Hepatocyte (in vitro differentiated cells): Measurements from ENCODE around the gene CFAP221. TPM values are rescaled to one million over a fixed set of nuclear protein-coding genes. Genes with fewer than 3 reads are reported as not detected.

Experiments
- DNase-seq: peaks from one replicate; pipeline ENCODE4 v3.0.0-alpha.2; 2016; ENCODE audit warnings: low spot score
- H2AFZ ChIP-seq: fragments of 200-600 bp; sonication (generic); 2 replicates; pipeline ENCODE4 v1.6.0; 2016; ENCODE audit warnings: antibody characterized with exemption, mild to moderate bottlenecking
- H3K27ac ChIP-seq: fragments of 200-600 bp; sonication (generic); 2 replicates; pipeline ENCODE4 v1.5.1; 2016; ENCODE audit warnings: mild to moderate bottlenecking
- H3K27me3 ChIP-seq: fragments of 200-600 bp; sonication (generic); 2 replicates; pipeline ENCODE4 v1.6.1; 2016
- H3K36me3 ChIP-seq: fragments of 200-600 bp; sonication (generic); replicated peaks from 2 replicates; pipeline ENCODE4 v1.5.1; 2016; ENCODE audit warnings: low read depth; ENCODE audit not compliant: insufficient read depth
- H3K4me1 ChIP-seq: fragments of 200-600 bp; sonication (generic); 2 replicates; pipeline ENCODE4 v1.5.1; 2016; ENCODE audit warnings: mild to moderate bottlenecking, moderate library complexity; ENCODE audit not compliant: insufficient read depth
- H3K4me2 ChIP-seq: fragments of 200-600 bp; sonication (generic); 2 replicates; pipeline ENCODE4 v1.6.0; 2016
- H3K4me3 ChIP-seq: fragments of 200-600 bp; sonication (generic); 2 replicates; pipeline ENCODE4 v1.5.1; 2016; ENCODE audit warnings: mild to moderate bottlenecking
- H3K79me2 ChIP-seq: fragments of 200-600 bp; sonication (generic); 2 replicates; pipeline ENCODE4 v1.6.0; 2017; ENCODE audit warnings: mild to moderate bottlenecking
- H3K9me2 ChIP-seq: fragments of 200-600 bp; sonication (generic); replicated peaks from 2 replicates; pipeline ENCODE4 v1.6.0; 2017; ENCODE audit warnings: mild to moderate bottlenecking; ENCODE audit not compliant: insufficient read depth
- H3K9me3 ChIP-seq: fragments of 200-600 bp; sonication (generic); 2 replicates; pipeline ENCODE4 v1.5.1; 2016; ENCODE audit warnings: low read depth, mild to moderate bottlenecking
- H4K20me1 ChIP-seq: fragments of 200-600 bp; sonication (generic); 2 replicates; pipeline ENCODE4 v1.6.0; 2016; ENCODE audit warnings: mild to moderate bottlenecking; ENCODE audit not compliant: insufficient read depth, poor library complexity, severe bottlenecking
- EZH2 ChIP-seq: fragments of 200-600 bp; sonication (generic); IDR thresholded peaks from 2 replicates; pipeline ENCODE4 v1.6.1; 2016; ENCODE audit warnings: antibody characterized with exemption, mild to moderate bottlenecking, borderline replicate concordance
- EZH2phosphoT487 ChIP-seq: fragments of 200-600 bp; sonication (generic); IDR thresholded peaks from one replicate; pipeline ENCODE4 v1.6.1; 2018; ENCODE audit warnings: antibody characterized with exemption, mild to moderate bottlenecking, low read depth, moderate library complexity; ENCODE audit not compliant: unreplicated experiment, severe bottlenecking
- WGBS: methylation state at CpG from one replicate; pipeline ENCODE4 v1.1.6; 2016; ENCODE audit warnings: low lambda C conversion rate; ENCODE audit errors: missing lambda C conversion rate; 5-methylcytosine and 5-hydroxymethylcytosine counted together
- polyA plus RNA-seq: library from polyadenylated mRNA; unstranded; fragments of >200 nt; fragmentation: Nextera tagmentation; extraction: Ambion mirVana; gene quantifications from 2 replicates; pipeline ENCODE4 v1.2.1, GENCODE V29; 2016
- total RNA-seq: library from RNA; depleted of rRNA; stranded (reverse); fragments of >200 nt; gene quantifications from 2 replicates; pipeline ENCODE4 v1.2.3, GENCODE V29; 2014
- TF ChIP-seq, protein P1 (sequence below): fragments of 200-600 bp; sonication (generic); IDR thresholded peaks from 2 replicates; pipeline ENCODE4 v1.5.1; 2016; ENCODE audit warnings: antibody characterized with exemption, mild to moderate bottlenecking; ENCODE audit not compliant: poor library complexity

CFAP221 gene
- total and polyA plus RNA-seq, 2 experiments from 2014 or later: 3.3 to 3.4 TPM

- Histone ChIP-seq H4K20me1 (no peaks in the 10 kb centered on the region), H2AFZ (no peak overlapping the region), H3K27me3 (peaks cover 37% of the 10 kb centered on the region), H3K36me3 (no peaks in the 10 kb centered on the region), H3K4me1 (no peaks in the 10 kb centered on the region), H3K4me2 (no peak overlapping the region), H3K79me2 (no peaks in the 10 kb centered on the region), H3K4me3 (no peak overlapping the region), H3K9me2 (no peaks in the 10 kb centered on the region), H3K9me3 (no peaks in the 10 kb centered on the region), H3K27ac (no peak overlapping the region)
- DNase-seq: no peak
- 80% methylated on average over 3 of the region's 3 CpGs for WGBS
- TF ChIP-seq EZH2 (no peak), EZH2phosphoT487 (no peak)
- TF ChIP-seq, protein P1, sequence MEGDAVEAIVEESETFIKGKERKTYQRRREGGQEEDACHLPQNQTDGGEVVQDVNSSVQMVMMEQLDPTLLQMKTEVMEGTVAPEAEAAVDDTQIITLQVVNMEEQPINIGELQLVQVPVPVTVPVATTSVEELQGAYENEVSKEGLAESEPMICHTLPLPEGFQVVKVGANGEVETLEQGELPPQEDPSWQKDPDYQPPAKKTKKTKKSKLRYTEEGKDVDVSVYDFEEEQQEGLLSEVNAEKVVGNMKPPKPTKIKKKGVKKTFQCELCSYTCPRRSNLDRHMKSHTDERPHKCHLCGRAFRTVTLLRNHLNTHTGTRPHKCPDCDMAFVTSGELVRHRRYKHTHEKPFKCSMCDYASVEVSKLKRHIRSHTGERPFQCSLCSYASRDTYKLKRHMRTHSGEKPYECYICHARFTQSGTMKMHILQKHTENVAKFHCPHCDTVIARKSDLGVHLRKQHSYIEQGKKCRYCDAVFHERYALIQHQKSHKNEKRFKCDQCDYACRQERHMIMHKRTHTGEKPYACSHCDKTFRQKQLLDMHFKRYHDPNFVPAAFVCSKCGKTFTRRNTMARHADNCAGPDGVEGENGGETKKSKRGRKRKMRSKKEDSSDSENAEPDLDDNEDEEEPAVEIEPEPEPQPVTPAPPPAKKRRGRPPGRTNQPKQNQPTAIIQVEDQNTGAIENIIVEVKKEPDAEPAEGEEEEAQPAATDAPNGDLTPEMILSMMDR: no peak
These were observed 23.4 kb upstream of the CFAP221 start for GRCh38 chr2:119520696-119521432.

- no peak for DNase-seq
- H3K9me3 ChIP-seq: no peaks in the 10 kb centered on the region
These were observed 22.7 kb upstream of the CFAP221 start for GRCh38 chr2:119521433-119522050.

GRCh38 chr2:119522671-119523070, 21.6 kb upstream of the CFAP221 start:
- H3K27me3 ChIP-seq: peaks cover 37% of the 10 kb centered on the region
- no peaks in the 10 kb centered on the region for H3K4me1 ChIP-seq
- no peaks in the 10 kb centered on the region for H3K9me2 ChIP-seq
- no peak for DNase-seq
- H3K36me3 ChIP-seq: no peaks in the 10 kb centered on the region
- no peak overlapping the region for H3K4me3 ChIP-seq
- TF ChIP-seq, protein P1: no peak
- no peak for TF ChIP-seq EZH2
- no peak for TF ChIP-seq EZH2phosphoT487
- no peak overlapping the region for H2AFZ ChIP-seq
- WGBS: 58% methylated on average over 6 of the region's 6 CpGs
- no peak overlapping the region for H3K27ac ChIP-seq
- H4K20me1 ChIP-seq: no peaks in the 10 kb centered on the region
- no peaks in the 10 kb centered on the region for H3K79me2 ChIP-seq
- H3K4me2 ChIP-seq: peak overlapping the region; percentile 75
- H3K9me3 ChIP-seq: no peaks in the 10 kb centered on the region

More at GRCh38 chr2:119521433-119522050, 22.7 kb upstream of the CFAP221 start:
- no peaks in the 10 kb centered on the region for H3K9me2 ChIP-seq
- H3K27me3 ChIP-seq: peaks cover 37% of the 10 kb centered on the region
- H3K4me3 ChIP-seq: no peak overlapping the region
- H3K4me1 ChIP-seq: no peaks in the 10 kb centered on the region
- no peak overlapping the region for H2AFZ ChIP-seq
- WGBS: 91% methylated on average over 11 of the region's 11 CpGs
- TF ChIP-seq EZH2phosphoT487 (no peak), EZH2 (no peak)
- TF ChIP-seq, protein P1: no peak
- H3K27ac ChIP-seq: no peak overlapping the region
- no peak overlapping the region for H3K4me2 ChIP-seq
- no peaks in the 10 kb centered on the region for H3K36me3 ChIP-seq
- H3K79me2 ChIP-seq: no peaks in the 10 kb centered on the region
- no peaks in the 10 kb centered on the region for H4K20me1 ChIP-seq
